Hepatocyte (in vitro differentiated cells): ENCODE measurements around the gene APEH. TPM values are rescaled to one million over a fixed set of nuclear protein-coding genes. Genes with fewer than 3 reads are reported as not detected.

Experiments
- DNase-seq: peaks from one replicate; pipeline ENCODE4 v3.0.0-alpha.2; 2016; ENCODE audit warnings: low spot score
- H2AFZ ChIP-seq: fragments of 200-600 bp; sonication (generic); 2 replicates; pipeline ENCODE4 v1.6.0; 2016; ENCODE audit warnings: antibody characterized with exemption, mild to moderate bottlenecking
- H3K27ac ChIP-seq: fragments of 200-600 bp; sonication (generic); 2 replicates; pipeline ENCODE4 v1.5.1; 2016; ENCODE audit warnings: mild to moderate bottlenecking
- H3K27me3 ChIP-seq: fragments of 200-600 bp; sonication (generic); 2 replicates; pipeline ENCODE4 v1.6.1; 2016
- H3K36me3 ChIP-seq: fragments of 200-600 bp; sonication (generic); replicated peaks from 2 replicates; pipeline ENCODE4 v1.5.1; 2016; ENCODE audit warnings: low read depth; ENCODE audit not compliant: insufficient read depth
- H3K4me1 ChIP-seq: fragments of 200-600 bp; sonication (generic); 2 replicates; pipeline ENCODE4 v1.5.1; 2016; ENCODE audit warnings: mild to moderate bottlenecking, moderate library complexity; ENCODE audit not compliant: insufficient read depth
- H3K4me2 ChIP-seq: fragments of 200-600 bp; sonication (generic); 2 replicates; pipeline ENCODE4 v1.6.0; 2016
- H3K4me3 ChIP-seq: fragments of 200-600 bp; sonication (generic); 2 replicates; pipeline ENCODE4 v1.5.1; 2016; ENCODE audit warnings: mild to moderate bottlenecking
- H3K79me2 ChIP-seq: fragments of 200-600 bp; sonication (generic); 2 replicates; pipeline ENCODE4 v1.6.0; 2017; ENCODE audit warnings: mild to moderate bottlenecking
- H3K9me2 ChIP-seq: fragments of 200-600 bp; sonication (generic); replicated peaks from 2 replicates; pipeline ENCODE4 v1.6.0; 2017; ENCODE audit warnings: mild to moderate bottlenecking; ENCODE audit not compliant: insufficient read depth
- H3K9me3 ChIP-seq: fragments of 200-600 bp; sonication (generic); 2 replicates; pipeline ENCODE4 v1.5.1; 2016; ENCODE audit warnings: low read depth, mild to moderate bottlenecking
- H4K20me1 ChIP-seq: fragments of 200-600 bp; sonication (generic); 2 replicates; pipeline ENCODE4 v1.6.0; 2016; ENCODE audit warnings: mild to moderate bottlenecking; ENCODE audit not compliant: insufficient read depth, poor library complexity, severe bottlenecking
- CTCF ChIP-seq: fragments of 200-600 bp; sonication (generic); IDR thresholded peaks from 2 replicates; pipeline ENCODE4 v1.5.1; 2016; ENCODE audit warnings: antibody characterized with exemption, mild to moderate bottlenecking; ENCODE audit not compliant: poor library complexity
- EZH2 ChIP-seq: fragments of 200-600 bp; sonication (generic); IDR thresholded peaks from 2 replicates; pipeline ENCODE4 v1.6.1; 2016; ENCODE audit warnings: antibody characterized with exemption, mild to moderate bottlenecking, borderline replicate concordance
- EZH2phosphoT487 ChIP-seq: fragments of 200-600 bp; sonication (generic); IDR thresholded peaks from one replicate; pipeline ENCODE4 v1.6.1; 2018; ENCODE audit warnings: antibody characterized with exemption, mild to moderate bottlenecking, low read depth, moderate library complexity; ENCODE audit not compliant: unreplicated experiment, severe bottlenecking
- WGBS: methylation state at CpG from one replicate; pipeline ENCODE4 v1.1.6; 2016; ENCODE audit warnings: low lambda C conversion rate; ENCODE audit errors: missing lambda C conversion rate; 5-methylcytosine and 5-hydroxymethylcytosine counted together
- polyA plus RNA-seq: library from polyadenylated mRNA; unstranded; fragments of >200 nt; fragmentation: Nextera tagmentation; extraction: Ambion mirVana; gene quantifications from 2 replicates; pipeline ENCODE4 v1.2.1, GENCODE V29; 2016
- total RNA-seq: library from RNA; depleted of rRNA; stranded (reverse); fragments of >200 nt; gene quantifications from 2 replicates; pipeline ENCODE4 v1.2.3, GENCODE V29; 2014

Gene APEH
- total and polyA plus RNA-seq, 2 experiments from 2014 or later, result 120 to 148 TPM

- WGBS, result 84% methylated on average over 4 of the region's 4 CpGs
- no peaks in the 10 kb centered on the region for H3K9me2 ChIP-seq
- no peaks in the 10 kb centered on the region for H3K9me3 ChIP-seq
- no peaks in the 10 kb centered on the region for H4K20me1 ChIP-seq
- H3K4me1 ChIP-seq, result peaks cover 3% of the 10 kb centered on the region
- H3K79me2 ChIP-seq, result no peaks in the 10 kb centered on the region
- H3K4me2 ChIP-seq, result no peak overlapping the region
- TF ChIP-seq EZH2 (no peak), EZH2phosphoT487 (no peak), CTCF (no peak)
- DNase-seq, result no peak
- H3K27me3 ChIP-seq, result no peaks in the 10 kb centered on the region
- H3K27ac ChIP-seq, result no peak overlapping the region
- no peaks in the 10 kb centered on the region for H3K36me3 ChIP-seq
- no peak overlapping the region for H2AFZ ChIP-seq
- no peak overlapping the region for H3K4me3 ChIP-seq
These were observed 14.4 kb upstream of the APEH start for GRCh38 chr3:49659756-49660155.

GRCh38 chr3:49661281-49661680 lies 12.9 kb upstream of the APEH start:
- Histone ChIP-seq H3K9me3 (no peaks in the 10 kb centered on the region), H3K9me2 (no peaks in the 10 kb centered on the region), H3K27me3 (no peaks in the 10 kb centered on the region), H3K36me3 (no peaks in the 10 kb centered on the region), H4K20me1 (no peaks in the 10 kb centered on the region), H2AFZ (no peak overlapping the region), H3K4me3 (no peak overlapping the region), H3K79me2 (no peaks in the 10 kb centered on the region), H3K4me1 (peaks cover 4% of the 10 kb centered on the region), H3K4me2 (no peak overlapping the region), H3K27ac (no peak overlapping the region)
- 90% methylated on average over 14 of the region's 14 CpGs for WGBS
- DNase-seq, result no peak
- TF ChIP-seq EZH2phosphoT487, result no peak
- TF ChIP-seq EZH2, result no peak
- no peak for TF ChIP-seq CTCF

GRCh38 chr3:49662021-49662420 lies 12.1 kb upstream of the APEH start:
- Histone ChIP-seq H2AFZ (no peak overlapping the region), H3K4me3 (no peak overlapping the region), H3K9me3 (no peaks in the 10 kb centered on the region), H3K79me2 (no peaks in the 10 kb centered on the region), H3K9me2 (no peaks in the 10 kb centered on the region), H4K20me1 (no peaks in the 10 kb centered on the region), H3K36me3 (no peaks in the 10 kb centered on the region), H3K4me1 (peaks cover 12% of the 10 kb centered on the region), H3K27me3 (no peaks in the 10 kb centered on the region), H3K27ac (no peak overlapping the region), H3K4me2 (no peak overlapping the region)
- 96% methylated on average over 17 of the region's 22 CpGs for WGBS
- TF ChIP-seq EZH2phosphoT487, result no peak
- TF ChIP-seq CTCF, result no peak
- TF ChIP-seq EZH2, result no peak
- no peak for DNase-seq
